ENCODE results near the gene ZNF683.

DNA sequence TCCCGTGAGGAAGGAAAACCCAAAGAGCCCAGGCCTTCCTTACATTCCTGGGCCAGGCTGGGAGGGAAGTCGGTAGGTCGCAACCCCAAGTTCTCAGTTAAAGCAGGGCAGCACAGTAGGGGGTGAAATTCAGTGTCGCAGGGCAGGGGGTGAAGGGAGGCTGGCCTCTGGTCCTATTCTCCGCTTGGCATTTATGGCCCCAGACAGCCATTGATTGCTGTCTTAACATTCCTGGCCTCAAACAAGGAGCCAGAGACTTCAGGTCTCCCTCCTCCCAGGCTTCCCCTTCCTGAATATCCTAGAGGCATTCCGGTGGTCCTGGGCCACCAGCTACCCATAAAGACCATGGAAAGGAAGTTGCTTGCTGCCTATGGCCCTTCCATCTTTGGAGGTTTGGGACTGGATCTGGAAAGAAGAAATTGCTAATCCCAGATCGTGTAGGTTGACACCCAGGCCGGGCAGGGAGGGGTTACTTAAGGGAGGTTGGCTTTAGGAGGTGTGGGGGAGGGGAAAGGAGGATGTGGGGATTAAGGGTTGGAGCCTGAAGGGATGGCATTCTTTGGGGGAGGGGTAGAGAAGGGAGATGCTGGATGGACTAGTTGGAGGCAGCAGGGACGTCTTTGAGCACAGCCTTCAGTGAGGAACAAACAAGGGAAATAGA, 39.8 kb upstream of the ZNF683 start:
- TF ChIP-seq, protein P1, sequence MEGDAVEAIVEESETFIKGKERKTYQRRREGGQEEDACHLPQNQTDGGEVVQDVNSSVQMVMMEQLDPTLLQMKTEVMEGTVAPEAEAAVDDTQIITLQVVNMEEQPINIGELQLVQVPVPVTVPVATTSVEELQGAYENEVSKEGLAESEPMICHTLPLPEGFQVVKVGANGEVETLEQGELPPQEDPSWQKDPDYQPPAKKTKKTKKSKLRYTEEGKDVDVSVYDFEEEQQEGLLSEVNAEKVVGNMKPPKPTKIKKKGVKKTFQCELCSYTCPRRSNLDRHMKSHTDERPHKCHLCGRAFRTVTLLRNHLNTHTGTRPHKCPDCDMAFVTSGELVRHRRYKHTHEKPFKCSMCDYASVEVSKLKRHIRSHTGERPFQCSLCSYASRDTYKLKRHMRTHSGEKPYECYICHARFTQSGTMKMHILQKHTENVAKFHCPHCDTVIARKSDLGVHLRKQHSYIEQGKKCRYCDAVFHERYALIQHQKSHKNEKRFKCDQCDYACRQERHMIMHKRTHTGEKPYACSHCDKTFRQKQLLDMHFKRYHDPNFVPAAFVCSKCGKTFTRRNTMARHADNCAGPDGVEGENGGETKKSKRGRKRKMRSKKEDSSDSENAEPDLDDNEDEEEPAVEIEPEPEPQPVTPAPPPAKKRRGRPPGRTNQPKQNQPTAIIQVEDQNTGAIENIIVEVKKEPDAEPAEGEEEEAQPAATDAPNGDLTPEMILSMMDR (IDR thresholded peaks at IDR 0.05; ENCODE audit: borderline replicate concordance, extremely low read depth, low read length, poor library complexity, severe bottlenecking): no peak
- TF ChIP-seq EZH2 (IDR thresholded peaks at IDR 0.05; ENCODE audit: borderline replicate concordance, low read depth, low read length, severe bottlenecking): no peak

Data from DND-41 (cell line).